Midbrain (tissue), 1 donor: ENCODE data around the gene DERL2.

Source experiments
- DNase-seq: peaks from one replicate; lab custom pipeline; 2025; lab: John Stamatoyannopoulos, UW

The DERL2 gene

GRCh38 chr17:5485270-5486205 lies at the start of gene DERL2:
DERL2 (minus strand) TSS chr17:5486178; CDS start chr17:5486161, 17 bp downstream.
- no peak for DNase-seq

GRCh38 chr17:5535436-5535835 lies 49.5 kb upstream of the DERL2 start:
- no peak for DNase-seq

DNA sequence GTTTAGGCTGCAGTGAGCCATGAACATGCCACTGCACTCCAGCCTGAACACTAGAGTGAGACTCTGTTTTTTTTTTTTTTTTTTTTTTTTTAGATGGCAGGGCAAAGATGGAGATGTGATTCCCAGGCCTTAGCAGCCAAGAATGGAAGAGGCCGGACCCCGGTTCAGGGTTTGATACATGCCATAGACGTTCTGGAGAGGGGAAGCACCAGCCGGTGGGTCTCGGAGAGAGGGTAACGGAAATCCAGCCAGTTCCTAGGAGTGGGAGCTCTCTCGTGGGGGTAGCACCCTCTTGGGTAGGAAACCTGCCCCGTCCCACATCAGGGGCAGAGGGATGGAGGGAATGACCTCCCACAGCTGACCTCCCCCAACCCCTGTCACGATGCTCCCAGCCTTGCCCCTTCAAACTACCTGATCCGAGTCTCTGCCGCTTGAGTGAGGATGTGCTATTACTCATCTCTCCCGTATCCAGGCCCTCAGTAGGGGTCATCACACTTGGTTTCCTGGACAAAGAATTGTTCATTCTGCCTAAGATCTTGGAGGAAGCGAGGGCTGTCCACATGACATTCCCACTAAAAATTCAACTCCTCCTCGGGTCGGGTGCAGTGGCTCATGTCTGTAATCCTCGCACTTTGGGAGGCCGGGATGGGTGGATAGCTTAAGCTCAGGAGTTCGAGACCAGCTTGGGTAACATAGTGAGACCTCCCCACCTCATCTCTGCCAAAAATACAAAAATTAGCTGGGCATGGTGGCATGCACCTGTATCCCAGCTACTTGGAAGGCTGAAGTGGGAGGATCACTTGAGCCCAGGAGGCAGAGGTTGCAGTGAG lies 47.7 kb upstream of the DERL2 start:
- DNase-seq = no peak

GRCh38 chr17:5532581-5532980 lies 46.6 kb upstream of the DERL2 start:
- DNase-seq = no peak

- no peak for DNase-seq
These were observed 45.1 kb upstream of the DERL2 start for GRCh38 chr17:5531085-5531418.

DNA sequence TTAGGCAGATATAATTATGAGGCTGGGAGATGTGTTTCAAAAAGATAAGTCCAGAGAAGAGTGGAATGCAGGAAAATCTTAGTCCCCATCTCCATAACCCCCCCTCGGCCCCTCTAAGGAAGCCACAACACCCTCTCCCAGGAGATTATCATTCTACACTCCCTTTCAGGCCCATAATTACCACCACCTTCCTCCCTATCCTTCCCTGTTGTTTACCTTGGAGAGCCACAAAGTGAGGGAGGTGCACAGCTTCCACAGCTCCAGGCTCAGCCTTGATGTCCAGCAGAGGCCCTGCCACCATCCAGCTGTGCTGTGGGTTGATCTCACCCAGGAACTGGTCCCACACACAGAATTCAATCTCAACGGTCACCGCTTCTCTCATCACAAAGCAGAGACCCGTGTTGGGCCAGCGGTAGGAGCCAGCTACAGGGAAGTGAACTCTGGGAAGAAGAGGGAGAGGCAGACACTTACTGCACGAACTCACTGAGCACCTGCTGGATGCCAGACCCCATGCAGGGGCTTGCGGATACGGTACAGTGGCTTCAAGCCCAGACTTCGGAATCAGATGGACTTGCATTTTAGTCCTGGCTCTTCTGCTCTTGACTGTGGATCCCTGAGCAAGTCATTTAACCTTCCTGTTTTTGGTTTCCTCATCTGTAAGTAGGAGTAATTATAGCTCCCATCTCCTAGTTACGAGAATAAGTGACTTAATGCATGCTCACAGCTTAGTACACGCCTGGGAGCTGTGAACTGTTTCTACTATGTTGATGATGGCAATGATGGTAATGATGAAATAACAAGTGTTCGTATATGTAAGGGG lies 44.5 kb upstream of the DERL2 start:
- no peak for DNase-seq

DNA sequence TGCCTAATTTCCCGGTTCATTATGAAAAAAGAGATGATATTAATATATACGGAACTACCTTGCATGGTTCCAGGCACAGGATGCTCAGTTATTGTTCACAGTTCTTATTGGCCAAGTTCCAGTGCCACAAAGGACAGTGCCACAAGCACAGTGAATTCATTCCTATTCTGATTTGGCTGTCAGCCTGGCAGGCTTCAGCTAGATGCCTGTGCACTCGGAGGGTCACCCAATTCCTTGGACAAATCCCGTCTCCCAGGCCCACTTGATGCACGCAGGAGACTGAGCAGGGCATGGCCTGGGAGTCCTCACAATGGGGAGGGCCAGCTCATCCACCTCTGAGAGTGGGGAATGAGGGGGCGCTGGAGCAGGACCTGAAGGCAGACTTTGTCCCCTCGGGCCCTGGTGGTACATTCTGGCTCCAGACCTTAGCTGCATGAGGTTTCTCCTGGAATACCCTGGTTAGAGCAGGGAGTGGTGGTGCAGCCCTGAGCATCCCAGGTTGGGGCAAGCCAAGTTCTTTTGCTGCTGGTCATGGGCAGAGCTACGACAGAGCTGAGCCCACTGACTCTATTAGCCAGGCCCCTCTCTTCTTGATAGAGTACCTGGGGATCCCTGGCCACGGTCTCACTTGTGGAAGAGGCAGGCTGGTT lies 41.7 kb upstream of the DERL2 start:
- no peak for DNase-seq

- peak; percentile 80 for DNase-seq
These were observed 41.0 kb upstream of the DERL2 start for GRCh38 chr17:5526821-5527598.

DNA sequence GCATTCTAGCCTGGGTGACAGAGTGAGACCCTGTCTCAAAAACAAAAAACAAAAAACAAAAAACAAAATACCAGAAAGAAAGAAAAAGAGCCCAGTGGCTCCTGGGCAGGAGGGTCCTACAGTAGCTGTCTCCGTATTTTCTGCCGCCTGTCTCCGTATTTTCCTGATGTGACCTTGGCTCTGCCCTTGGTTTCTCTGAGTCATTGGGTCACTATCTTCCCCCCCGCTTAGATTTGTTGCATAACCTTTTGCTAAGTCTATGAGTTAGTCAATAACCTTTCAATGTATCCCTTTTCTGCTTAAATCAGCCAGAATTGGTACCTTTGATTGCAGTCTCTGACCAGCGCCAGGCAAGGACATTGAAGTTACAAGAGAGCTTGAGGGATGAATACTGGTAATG lies 37.3 kb upstream of the DERL2 start:
- no peak for DNase-seq

DNA sequence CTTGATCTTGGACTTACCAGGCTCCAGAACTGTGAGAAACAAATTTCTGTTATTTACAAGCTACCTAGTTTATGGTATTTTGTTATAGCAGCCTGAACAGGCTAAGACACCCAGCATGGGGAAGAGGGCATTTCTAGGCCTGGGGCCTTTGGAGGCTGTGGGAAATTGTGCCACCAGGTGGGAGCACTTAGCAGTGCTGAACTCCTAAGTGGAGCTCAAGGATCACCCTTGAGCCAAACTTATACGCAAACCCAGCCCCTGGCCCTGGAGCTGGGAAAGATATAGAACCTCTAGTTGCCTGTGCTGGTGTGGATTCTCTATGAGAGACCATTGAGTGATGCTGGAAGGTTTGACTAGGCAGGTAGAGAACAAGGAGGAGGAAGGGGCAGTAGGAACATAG lies 36.5 kb upstream of the DERL2 start:
- DNase-seq = no peak

- no peak for DNase-seq
These were observed 30.2 kb upstream of the DERL2 start for GRCh38 chr17:5516060-5516792.

GRCh38 chr17:5514976-5515375 lies 29.0 kb upstream of the DERL2 start:
- no peak for DNase-seq

GRCh38 chr17:5513628-5514027 lies 27.6 kb upstream of the DERL2 start:
- no peak for DNase-seq

DNA sequence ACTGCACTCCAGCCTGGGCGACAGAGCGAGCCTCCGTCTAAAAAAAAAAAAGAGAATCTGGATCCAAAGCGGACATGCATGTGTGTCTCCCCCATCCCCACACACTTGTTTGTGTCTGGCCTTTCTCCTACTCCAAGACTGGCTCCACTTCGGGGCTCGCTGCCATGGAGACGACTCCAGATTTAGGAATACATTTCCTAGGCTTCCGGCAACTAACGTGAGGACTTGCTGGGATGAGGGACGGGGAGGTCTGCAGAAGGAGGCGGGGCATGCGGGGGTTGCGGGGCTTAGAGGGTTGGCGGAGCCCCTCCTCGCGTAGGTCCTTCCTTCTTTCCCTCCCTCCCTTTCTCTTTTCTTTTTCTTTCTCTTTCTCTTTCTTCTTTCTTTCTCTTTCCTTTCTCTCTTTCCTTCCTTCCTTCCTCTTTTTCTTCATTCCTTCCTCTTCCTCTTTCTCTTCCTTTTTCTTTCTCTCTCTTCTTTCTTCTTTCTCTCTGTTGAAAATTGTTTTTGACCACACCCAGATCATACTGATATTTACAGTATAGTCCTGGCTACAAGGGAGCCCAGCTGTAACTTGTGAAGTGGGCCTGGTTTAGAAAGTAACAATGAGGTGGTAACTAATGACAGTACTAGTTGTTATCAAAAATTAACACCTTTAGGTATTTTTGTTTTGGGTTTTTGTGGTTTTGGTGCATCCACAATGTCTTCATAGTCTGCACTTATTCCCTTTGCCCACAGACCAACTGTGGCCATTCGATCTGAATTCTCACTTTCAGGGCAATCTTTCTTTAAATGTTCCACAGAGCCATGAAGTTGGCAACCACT lies 25.6 kb upstream of the DERL2 start:
- DNase-seq = no peak

DNA sequence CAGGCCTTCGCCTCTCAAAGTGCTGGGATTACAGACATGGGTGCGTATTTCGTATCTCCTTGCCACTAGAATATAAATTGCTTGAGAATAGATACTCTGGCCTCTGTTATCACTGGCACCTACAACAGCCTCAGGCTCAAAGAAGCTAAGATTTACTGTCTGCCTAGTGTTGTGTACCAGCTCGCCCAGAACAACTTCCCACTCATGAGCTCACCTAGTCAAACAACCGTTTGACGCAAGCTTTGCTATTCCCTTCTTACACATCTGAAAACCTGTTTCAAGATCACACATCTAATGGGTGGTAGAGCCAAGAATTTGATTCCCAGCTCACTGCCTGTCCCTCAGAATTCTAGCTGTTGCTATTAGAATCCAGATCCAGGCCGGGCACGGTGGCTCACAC lies 24.8 kb upstream of the DERL2 start:
- DNase-seq = no peak

DNA sequence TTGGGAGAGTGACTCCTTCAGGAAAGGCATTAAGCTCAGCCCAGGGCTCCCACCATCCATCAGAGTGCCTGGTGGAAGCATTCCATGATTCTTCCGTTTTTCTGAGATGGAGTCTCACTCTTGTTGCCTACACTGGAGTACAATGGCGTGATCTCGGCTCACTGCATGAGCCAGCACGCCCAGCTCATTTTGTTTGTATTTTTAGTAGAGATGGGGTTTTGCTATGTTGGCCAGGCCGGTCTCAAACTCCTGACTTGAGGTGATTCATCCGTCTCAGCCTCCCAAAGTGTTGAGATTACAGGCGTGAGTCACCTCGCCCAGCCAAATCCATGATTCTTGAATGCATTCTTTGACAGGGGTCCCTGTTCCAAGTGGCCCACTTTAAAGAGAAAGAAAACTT lies 23.5 kb upstream of the DERL2 start:
- DNase-seq = no peak

DNA sequence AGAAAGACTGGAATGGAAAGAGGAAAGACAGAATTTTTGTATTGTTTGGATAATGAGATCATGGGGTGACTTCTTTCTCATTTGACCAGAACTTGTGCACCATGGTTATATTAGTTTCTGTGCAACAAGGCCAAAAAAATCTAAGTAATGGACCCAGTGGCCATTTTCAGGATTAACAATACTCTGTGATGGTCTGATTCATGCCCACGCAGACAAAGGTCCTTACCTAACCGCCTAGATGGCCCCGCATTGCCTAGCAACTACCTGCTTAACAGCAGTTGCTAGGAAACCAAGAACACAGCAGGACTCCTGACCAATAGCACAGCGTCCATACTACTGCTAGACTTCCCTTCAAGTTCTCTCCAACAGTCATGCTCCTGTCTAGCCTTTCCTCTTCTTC lies 22.8 kb upstream of the DERL2 start:
- DNase-seq = no peak

DNA sequence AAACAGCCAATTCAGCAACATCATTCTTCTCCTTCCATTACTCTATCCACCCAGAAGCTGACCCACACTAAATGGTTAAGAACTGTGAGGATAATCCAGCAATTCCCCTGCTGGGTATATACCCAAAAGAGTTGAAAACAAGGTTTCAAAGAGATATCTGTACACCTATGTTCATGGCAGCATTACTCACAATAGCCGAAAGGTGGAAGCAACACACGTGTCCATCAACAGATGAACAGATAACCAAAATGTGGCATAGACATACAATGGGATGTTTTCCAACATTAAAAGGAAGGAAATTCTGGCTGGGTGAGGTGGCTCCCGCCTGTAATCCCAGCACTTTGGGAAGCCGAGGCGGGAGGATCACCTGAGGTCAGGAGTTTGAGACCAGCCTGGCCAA lies 20.3 kb upstream of the DERL2 start:
- no peak for DNase-seq

DNA sequence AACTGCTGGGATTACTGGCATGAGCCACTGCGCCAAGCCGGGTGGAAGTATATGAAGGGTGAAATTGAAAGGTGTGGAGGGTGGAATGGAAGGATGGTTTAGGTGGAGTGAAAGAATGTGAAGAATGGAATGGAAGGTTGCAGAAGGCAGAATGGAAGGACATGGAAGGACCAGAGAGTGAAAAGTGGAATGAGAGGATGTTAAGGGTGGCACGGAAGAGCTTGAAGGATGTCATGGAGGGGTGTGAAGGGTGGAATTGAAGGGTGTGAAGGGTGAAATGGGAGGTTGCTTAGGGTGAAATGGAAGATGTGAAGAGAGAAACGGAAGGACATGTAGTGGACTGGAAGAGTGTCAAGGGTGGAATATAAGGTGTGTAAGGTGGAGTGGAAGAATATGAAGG lies 16.6 kb upstream of the DERL2 start:
- no peak for DNase-seq
